ENCODE results near the gene NME4.

DNA sequence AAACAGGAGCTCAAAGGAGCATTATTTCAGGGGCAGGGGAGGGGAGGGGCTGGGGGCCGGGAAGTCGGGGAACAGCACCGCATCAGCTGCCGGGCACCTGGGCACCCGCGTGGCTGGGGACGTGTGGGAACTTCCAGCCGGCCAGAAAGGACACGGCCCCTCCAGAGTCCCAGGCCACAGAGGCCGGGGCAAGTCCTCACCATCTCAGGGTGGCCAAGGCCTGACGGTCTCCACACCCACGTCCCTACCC is 16.3 kb upstream of the NME4 start:
- TF ChIP-seq POLR2A (IDR thresholded peaks at IDR 0.05; ENCODE audit: low read length) (no peak), GATA1 (IDR thresholded peaks at IDR 0.05; ENCODE audit: low read depth, low read length) (no peak)
